Hepatocyte (in vitro differentiated cells): Measurements from ENCODE around the gene MAGEF1. TPM values are rescaled to one million over a fixed set of nuclear protein-coding genes. Genes with fewer than 3 reads are reported as not detected.

Experiments
- DNase-seq: peaks from one replicate; pipeline ENCODE4 v3.0.0-alpha.2; 2016; ENCODE audit warnings: low spot score
- H2AFZ ChIP-seq: fragments of 200-600 bp; sonication (generic); 2 replicates; pipeline ENCODE4 v1.6.0; 2016; ENCODE audit warnings: antibody characterized with exemption, mild to moderate bottlenecking
- H3K27ac ChIP-seq: fragments of 200-600 bp; sonication (generic); 2 replicates; pipeline ENCODE4 v1.5.1; 2016; ENCODE audit warnings: mild to moderate bottlenecking
- H3K27me3 ChIP-seq: fragments of 200-600 bp; sonication (generic); 2 replicates; pipeline ENCODE4 v1.6.1; 2016
- H3K36me3 ChIP-seq: fragments of 200-600 bp; sonication (generic); replicated peaks from 2 replicates; pipeline ENCODE4 v1.5.1; 2016; ENCODE audit warnings: low read depth; ENCODE audit not compliant: insufficient read depth
- H3K4me1 ChIP-seq: fragments of 200-600 bp; sonication (generic); 2 replicates; pipeline ENCODE4 v1.5.1; 2016; ENCODE audit warnings: mild to moderate bottlenecking, moderate library complexity; ENCODE audit not compliant: insufficient read depth
- H3K4me2 ChIP-seq: fragments of 200-600 bp; sonication (generic); 2 replicates; pipeline ENCODE4 v1.6.0; 2016
- H3K4me3 ChIP-seq: fragments of 200-600 bp; sonication (generic); 2 replicates; pipeline ENCODE4 v1.5.1; 2016; ENCODE audit warnings: mild to moderate bottlenecking
- H3K79me2 ChIP-seq: fragments of 200-600 bp; sonication (generic); 2 replicates; pipeline ENCODE4 v1.6.0; 2017; ENCODE audit warnings: mild to moderate bottlenecking
- H3K9me2 ChIP-seq: fragments of 200-600 bp; sonication (generic); replicated peaks from 2 replicates; pipeline ENCODE4 v1.6.0; 2017; ENCODE audit warnings: mild to moderate bottlenecking; ENCODE audit not compliant: insufficient read depth
- H3K9me3 ChIP-seq: fragments of 200-600 bp; sonication (generic); 2 replicates; pipeline ENCODE4 v1.5.1; 2016; ENCODE audit warnings: low read depth, mild to moderate bottlenecking
- H4K20me1 ChIP-seq: fragments of 200-600 bp; sonication (generic); 2 replicates; pipeline ENCODE4 v1.6.0; 2016; ENCODE audit warnings: mild to moderate bottlenecking; ENCODE audit not compliant: insufficient read depth, poor library complexity, severe bottlenecking
- CTCF ChIP-seq: fragments of 200-600 bp; sonication (generic); IDR thresholded peaks from 2 replicates; pipeline ENCODE4 v1.5.1; 2016; ENCODE audit warnings: antibody characterized with exemption, mild to moderate bottlenecking; ENCODE audit not compliant: poor library complexity
- EZH2 ChIP-seq: fragments of 200-600 bp; sonication (generic); IDR thresholded peaks from 2 replicates; pipeline ENCODE4 v1.6.1; 2016; ENCODE audit warnings: antibody characterized with exemption, mild to moderate bottlenecking, borderline replicate concordance
- EZH2phosphoT487 ChIP-seq: fragments of 200-600 bp; sonication (generic); IDR thresholded peaks from one replicate; pipeline ENCODE4 v1.6.1; 2018; ENCODE audit warnings: antibody characterized with exemption, mild to moderate bottlenecking, low read depth, moderate library complexity; ENCODE audit not compliant: unreplicated experiment, severe bottlenecking
- WGBS: methylation state at CpG from one replicate; pipeline ENCODE4 v1.1.6; 2016; ENCODE audit warnings: low lambda C conversion rate; ENCODE audit errors: missing lambda C conversion rate; 5-methylcytosine and 5-hydroxymethylcytosine counted together
- polyA plus RNA-seq: library from polyadenylated mRNA; unstranded; fragments of >200 nt; fragmentation: Nextera tagmentation; extraction: Ambion mirVana; gene quantifications from 2 replicates; pipeline ENCODE4 v1.2.1, GENCODE V29; 2016
- total RNA-seq: library from RNA; depleted of rRNA; stranded (reverse); fragments of >200 nt; gene quantifications from 2 replicates; pipeline ENCODE4 v1.2.3, GENCODE V29; 2014

The MAGEF1 gene
- total RNA-seq (57.6 and 66.5 TPM in 2 replicates), polyA plus RNA-seq (74.4 and 74.9 TPM in 2 replicates)

GRCh38 chr3:184711493-184712247 is at the start of gene MAGEF1:
MAGEF1 (minus strand) TSS chr3:184712064; CDS start chr3:184711821, 243 bp downstream.
- peak within 1 kb of the TSS; percentile 100 for H3K27ac ChIP-seq
- WGBS: under 1% methylated on average over 49 of the region's 67 CpGs
- H2AFZ ChIP-seq: peak within 1 kb of the TSS; percentile 86
- DNase-seq: peak; percentile 93
- peak within 1 kb of the TSS; percentile 94 for H3K4me3 ChIP-seq
- no peaks in the 10 kb centered on the region for H4K20me1 ChIP-seq
- no peaks in the 10 kb centered on the region for H3K27me3 ChIP-seq
- H3K36me3 ChIP-seq: no peaks in the 10 kb centered on the region
- H3K79me2 ChIP-seq: peaks cover 42% of the 10 kb centered on the region
- no peaks in the 10 kb centered on the region for H3K9me2 ChIP-seq
- peaks cover 19% of the 10 kb centered on the region for H3K4me1 ChIP-seq
- TF ChIP-seq EZH2phosphoT487 (no peak), EZH2 (no peak), CTCF (no peak)
- no peaks in the 10 kb centered on the region for H3K9me3 ChIP-seq
- H3K4me2 ChIP-seq: peak within 1 kb of the TSS; percentile 86

DNA sequence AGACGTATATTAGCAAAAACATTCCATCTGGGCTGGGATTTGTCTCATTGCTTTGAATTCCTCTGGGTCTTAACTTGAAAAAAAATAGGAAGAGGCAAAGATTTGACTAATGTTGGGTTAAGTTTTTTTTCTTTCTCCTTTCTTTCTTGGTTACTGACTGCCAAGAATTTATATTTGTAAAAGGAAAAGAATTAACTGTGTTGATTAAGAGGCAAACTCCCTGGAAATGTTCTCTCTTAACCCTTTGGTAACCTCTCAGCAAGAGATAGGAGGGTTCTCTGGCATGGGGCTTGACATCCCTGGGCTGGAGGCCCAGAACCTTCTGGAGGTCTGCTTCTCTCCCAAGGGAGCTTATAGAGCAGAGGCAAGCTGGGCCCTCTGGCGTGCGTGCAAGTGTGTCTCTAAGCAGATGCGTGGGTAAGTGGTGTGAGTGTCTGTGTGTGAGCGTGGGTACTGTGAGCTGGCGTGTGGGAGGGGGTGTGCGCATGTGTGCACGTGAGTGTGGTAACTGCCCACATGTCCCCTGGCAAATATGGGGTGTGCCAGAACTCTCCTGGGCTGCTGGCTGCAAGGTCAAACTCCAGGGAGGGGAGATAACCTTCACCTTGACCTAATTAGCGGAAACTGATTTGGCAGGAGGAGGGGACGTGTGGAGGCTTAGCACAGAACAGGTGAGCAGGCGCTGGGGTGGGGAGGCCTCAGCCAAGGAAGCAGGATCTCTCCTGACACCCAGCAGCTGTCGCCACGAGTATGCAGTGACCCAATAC is 49.4 kb upstream of the MAGEF1 start:
- no peak for DNase-seq
- peaks cover 45% of the 10 kb centered on the region for H3K4me1 ChIP-seq
- H3K79me2 ChIP-seq: no peaks in the 10 kb centered on the region
- no peaks in the 10 kb centered on the region for H3K9me2 ChIP-seq
- no peaks in the 10 kb centered on the region for H4K20me1 ChIP-seq
- no peak overlapping the region for H2AFZ ChIP-seq
- no peaks in the 10 kb centered on the region for H3K27me3 ChIP-seq
- TF ChIP-seq EZH2phosphoT487 (no peak), CTCF (no peak), EZH2 (no peak)
- H3K4me2 ChIP-seq: no peak overlapping the region
- H3K36me3 ChIP-seq: no peaks in the 10 kb centered on the region
- 63% methylated on average over 13 of the region's 13 CpGs for WGBS
- no peak overlapping the region for H3K4me3 ChIP-seq
- peak overlapping the region; percentile 71 for H3K27ac ChIP-seq
- H3K9me3 ChIP-seq: no peaks in the 10 kb centered on the region

DNA sequence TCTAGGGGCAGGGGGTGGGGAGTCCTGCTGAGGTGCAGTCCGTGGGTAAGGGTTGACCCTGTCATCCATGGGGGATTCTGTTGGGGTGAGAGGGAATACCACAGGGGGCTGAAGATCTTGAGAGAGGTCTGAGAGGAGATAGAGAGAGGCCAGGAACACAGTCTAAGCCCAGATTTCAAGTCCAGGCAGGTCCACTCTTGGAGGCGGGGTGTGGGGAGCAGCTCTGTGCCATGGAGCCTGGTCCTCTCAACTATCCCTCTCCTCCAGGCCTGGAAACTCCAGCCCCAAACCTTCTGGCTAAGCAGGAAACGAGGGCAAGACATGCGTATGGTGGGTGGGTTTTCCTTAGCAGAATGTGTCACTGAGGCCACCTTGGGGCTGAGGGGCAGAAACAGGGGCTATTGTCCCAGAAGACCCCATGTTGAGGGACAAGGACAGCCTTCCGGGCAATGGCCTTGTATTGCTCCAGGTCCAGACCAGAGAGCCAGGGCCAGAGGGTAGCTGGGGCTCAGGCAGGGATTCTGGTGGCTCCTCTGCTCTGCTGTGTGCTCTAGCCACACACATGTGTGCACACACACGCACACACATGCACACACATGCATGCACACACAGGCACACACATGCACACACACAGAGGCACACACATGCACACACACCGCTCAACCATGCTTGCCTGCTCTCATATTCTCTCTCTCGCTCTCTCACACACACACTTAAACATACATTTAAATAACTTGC is 48.6 kb upstream of the MAGEF1 start:
- Histone ChIP-seq H4K20me1 (no peaks in the 10 kb centered on the region), H3K9me3 (no peaks in the 10 kb centered on the region), H3K9me2 (no peaks in the 10 kb centered on the region), H3K79me2 (no peaks in the 10 kb centered on the region), H2AFZ (no peak overlapping the region), H3K27me3 (no peaks in the 10 kb centered on the region), H3K36me3 (no peaks in the 10 kb centered on the region), H3K4me1 (peaks cover 49% of the 10 kb centered on the region), H3K4me3 (no peak overlapping the region), H3K4me2 (no peak overlapping the region), H3K27ac (peak overlapping the region; percentile 71)
- no peak for TF ChIP-seq EZH2
- no peak for TF ChIP-seq EZH2phosphoT487
- no peak for TF ChIP-seq CTCF
- no peak for DNase-seq
- WGBS: 75% methylated on average over 8 of the region's 8 CpGs
